GM21786 (cell line): Measurements from ENCODE around the gene ULK4.
"Not testable (repeated sequence)": the region's sequence is repeated elsewhere in the genome, so short reads cannot be mapped to it uniquely, and the experiment has no call there.

Source experiments
- ATAC-seq: cut with Tn5 transposase; IDR thresholded peaks from one replicate; pipeline ENCODE4 v1.9.1; 2021; ENCODE audit not compliant: unreplicated experiment

The ULK4 gene

DNA sequence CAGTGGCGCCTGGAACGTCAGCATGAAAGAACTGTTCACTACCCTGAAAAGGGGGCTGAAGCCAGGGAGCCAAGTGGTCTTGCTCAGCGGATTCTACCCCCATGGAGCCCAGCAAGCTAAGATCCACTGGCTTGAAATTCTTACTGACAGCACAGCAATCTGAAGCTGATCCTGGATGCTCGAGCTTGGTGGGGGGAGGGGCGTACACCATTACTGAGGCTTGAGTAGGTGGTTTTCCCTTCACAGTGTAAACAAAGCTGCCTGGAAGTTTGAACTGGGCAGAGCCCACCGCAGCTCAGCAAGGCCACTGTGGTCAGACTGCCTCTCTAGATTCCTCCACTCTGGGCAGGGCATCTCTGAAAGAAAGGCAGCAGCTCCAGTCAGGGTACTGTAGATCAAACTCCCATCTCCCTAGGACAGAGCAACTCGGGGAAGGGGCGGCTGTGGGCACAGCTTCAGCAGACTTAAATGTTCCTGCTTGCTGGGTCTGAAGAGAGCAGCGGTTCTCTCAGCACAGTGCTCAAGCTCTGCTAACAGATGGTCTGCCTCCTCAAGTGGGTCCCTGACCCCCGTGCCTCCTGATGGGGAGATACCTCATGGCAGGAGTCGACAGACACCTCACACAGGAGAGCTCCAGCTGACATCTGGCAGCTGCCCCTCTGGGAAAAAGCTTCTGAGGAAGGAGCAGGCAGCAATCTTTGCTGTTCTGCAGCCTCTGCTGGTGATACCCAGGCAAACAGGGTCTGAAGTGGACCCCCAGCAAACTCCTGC lies 591.0 kb downstream of the ULK4 start:
- not testable (repeated sequence) for ATAC-seq

DNA sequence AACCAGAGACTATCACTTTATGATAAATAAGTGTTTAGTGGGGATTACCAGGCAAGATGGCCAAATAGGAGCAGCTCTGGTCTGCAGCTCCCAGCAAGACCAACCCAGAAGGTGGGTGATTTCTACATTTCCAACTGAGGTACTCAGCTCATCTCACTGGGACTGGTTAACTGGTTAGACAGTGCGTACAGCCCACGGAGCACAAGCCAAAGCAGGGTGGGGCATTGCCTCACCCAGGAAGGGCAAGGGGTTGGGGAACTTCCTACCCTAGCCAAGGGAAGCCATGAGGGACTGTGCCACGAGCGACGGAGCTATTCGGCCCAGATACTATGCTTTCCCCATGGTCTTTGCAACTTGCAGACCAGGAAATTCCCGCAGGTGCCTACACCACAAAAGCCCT lies 591.6 kb downstream of the ULK4 start:
- ATAC-seq: no peak

DNA sequence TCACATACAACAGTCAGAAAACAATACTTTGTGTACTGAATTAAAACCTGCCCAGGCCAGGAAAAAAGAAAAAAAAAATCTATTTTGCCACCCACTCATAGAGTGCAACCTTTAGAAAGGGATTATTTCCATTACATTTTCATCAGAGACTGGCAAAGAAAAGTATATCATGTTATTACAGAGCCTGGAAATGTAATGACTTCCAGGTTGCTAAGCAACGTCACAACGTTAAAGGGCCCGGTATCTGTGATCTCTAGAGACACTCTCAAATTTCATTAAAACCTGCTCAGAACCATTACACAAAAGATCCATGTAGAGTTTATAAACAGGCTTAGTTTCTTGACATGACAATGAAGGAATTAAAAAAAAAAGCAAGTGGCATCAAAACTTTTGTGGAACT lies 592.1 kb downstream of the ULK4 start:
- ATAC-seq: no peak

DNA sequence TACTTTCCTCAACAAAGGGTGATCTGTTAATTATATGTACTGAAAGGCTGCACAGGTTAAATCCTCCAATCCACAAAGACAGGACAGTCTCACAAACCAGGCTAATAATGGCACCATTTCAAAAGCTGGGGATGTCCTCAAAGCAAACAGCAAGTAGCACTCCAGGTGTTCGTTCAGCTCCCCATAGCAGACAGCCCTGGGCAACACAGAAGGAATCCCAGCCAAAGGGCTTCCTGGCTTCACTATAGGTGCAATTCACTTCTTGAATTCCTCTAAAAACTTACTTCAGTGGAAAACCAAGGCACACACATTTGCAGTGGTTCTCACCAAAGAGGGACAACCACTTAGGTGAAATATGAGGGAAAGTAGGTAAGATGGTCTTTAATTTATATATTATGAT lies 595.9 kb downstream of the ULK4 start:
- ATAC-seq: no peak

DNA sequence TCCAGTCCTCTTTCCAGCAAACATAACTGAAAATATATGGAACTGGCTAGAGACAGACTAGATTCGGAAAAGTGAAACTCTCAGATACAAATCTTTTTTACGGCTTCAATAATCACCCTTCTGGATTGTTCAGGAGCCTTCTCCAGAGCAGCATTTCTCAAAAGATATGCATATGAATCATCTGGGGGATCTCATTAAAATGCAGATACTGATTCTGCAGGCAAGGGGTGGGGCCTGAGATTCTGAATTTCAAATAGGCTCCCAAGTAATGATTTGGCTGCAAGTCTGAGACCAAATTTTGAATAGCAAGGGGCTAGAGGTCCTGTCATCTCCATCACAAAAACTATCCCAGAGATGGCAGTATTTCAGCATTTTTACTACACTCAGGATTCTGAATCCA lies 597.2 kb downstream of the ULK4 start:
- no peak for ATAC-seq

DNA sequence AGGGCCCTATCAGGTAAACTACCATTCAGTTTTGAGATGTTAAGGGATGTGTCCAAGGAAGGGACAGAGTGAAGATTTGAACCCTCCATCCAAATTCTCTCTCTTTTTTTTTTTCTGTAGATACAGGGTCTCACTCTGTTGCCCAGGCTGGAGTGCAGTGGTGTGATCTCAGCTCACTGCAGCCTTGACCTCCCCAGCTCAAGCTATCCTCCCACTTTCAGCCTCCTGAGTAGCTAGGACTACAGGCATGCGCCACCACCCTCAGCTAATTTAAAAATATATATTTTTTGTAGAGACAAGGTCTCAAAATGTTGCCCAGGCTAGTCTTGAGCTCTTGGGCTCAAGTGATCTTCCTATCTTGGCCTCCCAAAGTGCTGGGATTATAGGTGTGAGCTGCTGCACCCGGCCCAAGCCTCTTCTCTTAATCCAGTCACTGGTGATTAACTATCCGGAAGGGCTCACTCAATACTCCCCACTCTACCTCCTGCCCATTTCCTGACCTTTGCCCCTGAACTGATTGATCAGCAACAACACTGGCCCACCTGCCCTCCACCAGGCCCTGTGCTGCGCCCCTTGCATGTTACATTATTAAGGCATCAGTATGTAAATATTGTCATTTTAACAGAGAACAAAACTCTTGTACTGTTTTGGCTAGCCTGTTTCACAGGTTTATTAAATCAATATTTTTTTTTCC lies 597.9 kb downstream of the ULK4 start:
- ATAC-seq: no peak

GRCh38 chr3:41362638-41363559 lies 599.0 kb downstream of the ULK4 start:
- no peak for ATAC-seq

- ATAC-seq: no peak
Measured at GRCh38 chr3:41357271-41357670, 604.6 kb downstream of the ULK4 start.

DNA sequence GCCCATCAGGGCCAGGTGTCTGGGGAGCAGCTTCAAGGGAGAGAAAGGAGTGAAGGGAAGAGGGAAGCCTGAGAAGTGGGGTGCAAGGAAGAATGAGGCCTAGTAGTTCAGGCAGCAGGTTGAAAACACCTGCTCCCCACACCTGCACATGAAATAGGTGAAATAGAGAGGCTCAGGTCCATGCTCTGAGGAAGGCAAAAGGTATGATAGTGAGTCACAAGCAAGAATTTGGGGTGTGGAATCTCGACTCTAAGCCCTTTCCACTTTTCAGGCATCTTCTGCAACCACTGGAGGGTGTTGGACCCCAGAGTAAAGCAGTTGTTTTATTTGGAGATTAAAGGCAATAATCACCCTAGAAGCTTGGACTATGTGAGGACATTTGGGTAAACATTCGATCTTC lies 605.1 kb downstream of the ULK4 start:
- ATAC-seq: no peak

- ATAC-seq: no peak
Measured at GRCh38 chr3:41352510-41352909, 609.4 kb downstream of the ULK4 start.

DNA sequence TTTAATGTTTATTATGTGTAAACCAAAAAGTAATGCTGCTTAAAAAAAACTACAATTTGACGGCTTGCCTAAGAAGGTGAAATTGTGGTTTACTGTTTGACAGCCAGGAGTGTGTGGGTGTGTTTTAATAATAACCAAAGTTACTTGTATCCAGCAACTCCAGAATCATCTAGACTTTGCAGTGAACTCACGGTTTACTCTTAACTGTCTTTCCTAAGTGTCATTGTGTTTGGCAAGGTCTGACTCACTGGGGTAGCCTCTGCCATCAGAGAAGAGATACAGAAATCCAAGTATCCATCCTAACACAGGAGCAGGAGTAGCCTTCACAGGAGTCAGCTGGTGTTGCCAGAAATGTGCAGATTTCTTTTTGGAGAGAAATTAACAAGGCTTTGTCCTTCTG lies 611.5 kb downstream of the ULK4 start:
- ATAC-seq: no peak

GRCh38 chr3:41348401-41348800 lies 613.5 kb downstream of the ULK4 start:
- ATAC-seq: no peak

DNA sequence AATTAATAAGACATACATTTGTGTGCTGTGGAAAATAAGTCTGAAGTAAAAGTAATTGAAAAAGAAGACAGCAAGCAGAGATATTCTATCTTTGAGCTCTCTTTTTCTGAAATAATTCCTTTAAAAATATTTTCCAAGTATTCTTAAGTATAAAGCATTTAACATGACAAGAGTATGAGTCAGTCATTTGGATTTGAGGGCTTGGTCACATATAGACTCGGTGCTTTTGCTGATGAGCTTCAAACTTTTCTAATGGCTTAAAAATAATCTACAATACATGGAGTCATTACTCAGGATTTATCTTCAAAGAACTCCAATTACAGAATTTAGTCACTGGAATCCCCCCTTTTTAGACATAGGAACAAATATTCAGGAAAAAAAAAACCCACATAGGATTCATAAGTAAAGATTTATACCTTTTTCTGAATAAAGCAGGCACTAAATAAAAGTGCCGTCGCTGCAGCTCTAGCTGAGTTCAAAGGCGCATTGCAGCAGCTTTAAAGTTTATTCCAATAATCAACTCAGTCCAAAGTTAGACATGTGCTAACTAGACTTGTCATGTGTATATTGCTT lies 615.1 kb downstream of the ULK4 start:
- no peak for ATAC-seq

DNA sequence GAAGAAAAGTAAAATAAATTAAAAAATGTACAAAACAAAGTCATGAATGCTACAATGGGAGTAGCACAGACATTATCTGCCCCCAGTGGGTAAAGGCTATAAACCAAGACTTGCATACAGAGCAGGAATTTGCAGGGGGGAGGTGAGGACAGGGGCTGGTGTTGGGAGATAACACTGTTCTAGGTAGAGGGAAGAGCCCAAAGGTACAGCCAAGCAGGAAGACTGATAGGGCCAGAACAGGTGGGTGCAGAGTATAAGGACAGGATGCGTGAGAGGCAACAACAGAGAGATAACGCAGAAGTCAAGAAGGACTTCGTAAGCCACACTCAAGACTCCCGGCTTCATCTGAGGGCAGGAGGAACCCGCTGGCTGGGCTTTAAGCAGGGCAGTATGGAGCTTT lies 616.1 kb downstream of the ULK4 start:
- ATAC-seq: no peak

DNA sequence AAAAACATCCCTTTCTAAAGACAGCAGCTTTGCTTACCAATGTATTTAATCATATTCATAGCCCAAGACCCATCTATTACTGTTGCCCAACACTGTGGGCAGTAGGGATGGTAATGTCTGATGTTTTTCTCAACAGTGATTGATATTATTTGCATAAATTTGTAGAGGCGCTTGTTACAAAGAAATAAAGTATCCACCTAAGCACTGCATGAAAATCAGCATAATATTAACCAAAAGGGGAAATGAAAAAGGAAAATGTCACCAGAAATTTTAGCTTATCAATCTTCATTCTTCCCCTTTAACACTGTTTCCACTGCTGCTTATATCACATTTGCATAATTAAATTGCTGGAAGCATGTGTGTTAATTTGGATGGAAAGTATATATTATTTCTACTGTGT lies 622.1 kb downstream of the ULK4 start:
- no peak for ATAC-seq

GRCh38 chr3:41338276-41338675 lies 623.6 kb downstream of the ULK4 start:
- ATAC-seq: no peak

GRCh38 chr3:41334426-41334825 lies 627.5 kb downstream of the ULK4 start:
- no peak for ATAC-seq

GRCh38 chr3:41331041-41331440 lies 630.9 kb downstream of the ULK4 start:
- ATAC-seq: no peak

GRCh38 chr3:41330465-41330864 lies 631.4 kb downstream of the ULK4 start:
- no peak for ATAC-seq

DNA sequence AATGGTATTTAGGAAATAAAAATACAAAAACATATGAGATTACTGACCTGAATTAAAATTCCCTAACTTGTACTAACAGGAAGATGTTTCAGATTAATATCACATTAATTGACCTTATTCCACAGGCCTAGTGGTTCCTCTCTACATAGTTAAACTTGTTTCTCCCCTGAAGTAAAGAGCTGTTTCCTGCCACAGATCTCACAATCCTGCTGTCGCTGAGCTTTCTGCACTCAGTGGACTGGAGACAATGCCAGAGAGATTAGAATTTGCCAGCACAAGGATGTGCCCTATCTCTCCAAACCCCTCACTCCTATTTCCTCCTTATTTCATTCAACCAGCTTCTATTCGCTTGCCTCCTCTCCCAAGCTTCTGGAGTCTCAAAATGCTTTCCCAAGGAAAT lies 632.0 kb downstream of the ULK4 start:
- no peak for ATAC-seq

DNA sequence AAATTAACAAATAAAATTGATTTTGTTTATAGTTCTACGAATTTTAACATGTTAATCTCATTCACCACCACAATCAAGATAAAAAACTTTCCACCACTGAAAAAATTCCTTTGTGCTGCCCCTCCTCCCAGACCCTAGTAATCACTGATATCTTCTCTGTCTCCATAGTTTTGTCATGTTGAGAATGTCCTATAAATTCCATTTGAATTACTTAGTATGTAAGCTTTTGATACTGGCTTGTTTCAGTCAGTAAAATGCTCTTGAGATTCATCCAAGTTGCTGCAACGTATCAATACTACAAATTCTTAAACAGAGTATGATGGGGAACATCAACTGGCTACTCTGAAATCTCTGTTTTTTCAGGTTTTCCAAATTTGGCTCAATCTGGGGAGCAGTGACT lies 633.0 kb downstream of the ULK4 start:
- ATAC-seq: no peak
